ENCODE measurements around the gene MRPL54.

DNA sequence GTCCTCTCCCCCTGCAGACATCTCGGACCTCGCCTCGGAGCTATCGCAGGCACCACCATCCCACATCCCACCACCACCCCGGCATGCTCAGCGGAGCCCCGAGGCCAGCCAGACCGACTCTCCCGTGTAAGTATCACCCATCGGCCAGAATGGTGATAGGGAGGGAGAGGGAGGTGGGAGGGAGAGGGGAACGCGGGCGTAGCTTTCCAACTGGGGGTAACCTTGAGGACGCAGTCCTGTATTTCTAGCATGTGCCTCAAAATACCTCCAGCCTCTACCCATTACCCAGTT, 28.2 kb upstream of the MRPL54 start:
- TF ChIP-seq, protein P1, sequence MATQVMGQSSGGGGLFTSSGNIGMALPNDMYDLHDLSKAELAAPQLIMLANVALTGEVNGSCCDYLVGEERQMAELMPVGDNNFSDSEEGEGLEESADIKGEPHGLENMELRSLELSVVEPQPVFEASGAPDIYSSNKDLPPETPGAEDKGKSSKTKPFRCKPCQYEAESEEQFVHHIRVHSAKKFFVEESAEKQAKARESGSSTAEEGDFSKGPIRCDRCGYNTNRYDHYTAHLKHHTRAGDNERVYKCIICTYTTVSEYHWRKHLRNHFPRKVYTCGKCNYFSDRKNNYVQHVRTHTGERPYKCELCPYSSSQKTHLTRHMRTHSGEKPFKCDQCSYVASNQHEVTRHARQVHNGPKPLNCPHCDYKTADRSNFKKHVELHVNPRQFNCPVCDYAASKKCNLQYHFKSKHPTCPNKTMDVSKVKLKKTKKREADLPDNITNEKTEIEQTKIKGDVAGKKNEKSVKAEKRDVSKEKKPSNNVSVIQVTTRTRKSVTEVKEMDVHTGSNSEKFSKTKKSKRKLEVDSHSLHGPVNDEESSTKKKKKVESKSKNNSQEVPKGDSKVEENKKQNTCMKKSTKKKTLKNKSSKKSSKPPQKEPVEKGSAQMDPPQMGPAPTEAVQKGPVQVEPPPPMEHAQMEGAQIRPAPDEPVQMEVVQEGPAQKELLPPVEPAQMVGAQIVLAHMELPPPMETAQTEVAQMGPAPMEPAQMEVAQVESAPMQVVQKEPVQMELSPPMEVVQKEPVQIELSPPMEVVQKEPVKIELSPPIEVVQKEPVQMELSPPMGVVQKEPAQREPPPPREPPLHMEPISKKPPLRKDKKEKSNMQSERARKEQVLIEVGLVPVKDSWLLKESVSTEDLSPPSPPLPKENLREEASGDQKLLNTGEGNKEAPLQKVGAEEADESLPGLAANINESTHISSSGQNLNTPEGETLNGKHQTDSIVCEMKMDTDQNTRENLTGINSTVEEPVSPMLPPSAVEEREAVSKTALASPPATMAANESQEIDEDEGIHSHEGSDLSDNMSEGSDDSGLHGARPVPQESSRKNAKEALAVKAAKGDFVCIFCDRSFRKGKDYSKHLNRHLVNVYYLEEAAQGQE (IDR thresholded peaks at IDR 0.05; ENCODE audit: borderline replicate concordance), result no peak
- TF ChIP-seq RAD21 (conservative IDR thresholded peaks at IDR 0.05) (no peak), CTCF (IDR thresholded peaks at IDR 0.05; ENCODE audit: poor library complexity, severe bottlenecking) (no peak), EZH2 (IDR thresholded peaks at IDR 0.05; ENCODE audit: borderline replicate concordance, insufficient read depth, low read length, poor library complexity, severe bottlenecking) (no peak), EP300 (conservative IDR thresholded peaks at IDR 0.05; ENCODE audit: poor library complexity, severe bottlenecking) (no peak), POLR2AphosphoS5 (IDR thresholded peaks at IDR 0.05) (no peak), MXI1 (conservative IDR thresholded peaks at IDR 0.05; ENCODE audit: poor library complexity, severe bottlenecking) (no peak)

All from neural cell (in vitro differentiated cells).